Measurements from ENCODE around the gene GOLGA1.
"Not testable (repeated sequence)": the region's sequence is repeated elsewhere in the genome, so short reads cannot be mapped to it uniquely, and the experiment has no call there.

The GOLGA1 gene, protein sequence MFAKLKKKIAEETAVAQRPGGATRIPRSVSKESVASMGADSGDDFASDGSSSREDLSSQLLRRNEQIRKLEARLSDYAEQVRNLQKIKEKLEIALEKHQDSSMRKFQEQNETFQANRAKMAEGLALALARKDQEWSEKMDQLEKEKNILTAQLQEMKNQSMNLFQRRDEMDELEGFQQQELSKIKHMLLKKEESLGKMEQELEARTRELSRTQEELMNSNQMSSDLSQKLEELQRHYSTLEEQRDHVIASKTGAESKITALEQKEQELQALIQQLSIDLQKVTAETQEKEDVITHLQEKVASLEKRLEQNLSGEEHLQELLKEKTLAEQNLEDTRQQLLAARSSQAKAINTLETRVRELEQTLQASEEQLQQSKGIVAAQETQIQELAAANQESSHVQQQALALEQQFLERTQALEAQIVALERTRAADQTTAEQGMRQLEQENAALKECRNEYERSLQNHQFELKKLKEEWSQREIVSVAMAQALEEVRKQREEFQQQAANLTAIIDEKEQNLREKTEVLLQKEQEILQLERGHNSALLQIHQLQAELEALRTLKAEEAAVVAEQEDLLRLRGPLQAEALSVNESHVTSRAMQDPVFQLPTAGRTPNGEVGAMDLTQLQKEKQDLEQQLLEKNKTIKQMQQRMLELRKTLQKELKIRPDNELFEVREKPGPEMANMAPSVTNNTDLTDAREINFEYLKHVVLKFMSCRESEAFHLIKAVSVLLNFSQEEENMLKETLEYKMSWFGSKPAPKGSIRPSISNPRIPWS

DNA sequence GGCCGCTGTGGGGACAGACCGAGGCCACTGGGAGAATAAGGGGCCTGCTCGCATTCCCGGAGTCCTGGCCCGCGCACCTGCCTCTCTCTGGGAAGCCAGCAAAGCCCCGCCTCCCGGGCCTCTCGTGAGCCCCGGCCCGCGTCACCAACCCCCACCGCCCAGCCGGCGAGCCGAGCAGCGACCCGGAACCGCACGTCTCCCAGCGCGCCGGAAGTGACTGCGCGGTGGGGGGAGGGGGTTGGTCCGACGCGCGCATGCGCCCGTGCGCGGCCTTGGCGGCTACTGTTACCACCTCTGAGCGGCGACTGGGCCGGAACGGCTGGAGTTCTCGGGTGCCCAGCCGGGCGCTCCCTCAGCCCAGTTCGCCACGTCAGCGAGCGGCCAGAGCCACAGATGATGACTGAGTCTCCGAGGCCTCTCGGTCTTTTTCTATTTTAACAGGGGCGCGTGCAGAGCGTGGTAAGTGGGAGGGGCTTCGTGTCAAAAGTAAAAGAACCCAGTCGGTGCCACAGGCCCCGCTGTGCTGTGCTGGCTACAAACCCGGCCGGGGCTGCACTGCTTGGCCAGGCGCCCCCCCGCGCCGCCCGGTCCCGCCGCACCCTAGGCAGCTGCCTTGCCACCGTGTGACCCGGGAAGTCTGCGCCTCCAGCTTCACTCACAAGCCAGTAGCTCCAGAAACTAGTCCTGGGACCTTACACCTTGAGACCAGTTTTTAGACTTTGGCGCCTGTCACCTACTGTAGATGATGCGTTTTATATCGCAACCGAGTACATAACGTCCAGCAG lies at the start of gene GOLGA1:
Gene GOLGA1, minus strand, starts transcription at position 190 of the 785 bp plus-strand sequence. CDS start 2,372 bp downstream, outside the sequence.
- peak; percentile 91 for DNase-seq (ENCODE audit: low read depth)

DNA sequence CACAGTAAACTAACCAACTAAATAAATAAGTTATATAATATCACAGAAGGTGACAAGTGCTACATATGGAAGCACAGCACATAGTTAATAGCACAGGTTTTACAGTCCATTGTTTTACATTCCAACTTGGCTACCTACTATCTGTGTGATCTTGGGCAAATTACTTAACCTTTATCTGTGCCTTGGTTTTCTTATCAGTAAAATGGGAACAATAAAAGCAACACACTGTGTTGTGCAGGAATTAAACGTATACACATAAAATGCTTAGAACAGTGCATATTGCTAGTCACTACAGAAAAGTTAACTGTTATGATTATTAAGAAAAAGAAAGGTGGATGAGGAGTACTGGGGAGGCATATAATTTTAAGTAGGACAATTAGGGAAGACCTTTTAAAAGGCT lies 42.8 kb upstream of the GOLGA1 start:
- no peak for DNase-seq (ENCODE audit: low read depth)

DNA sequence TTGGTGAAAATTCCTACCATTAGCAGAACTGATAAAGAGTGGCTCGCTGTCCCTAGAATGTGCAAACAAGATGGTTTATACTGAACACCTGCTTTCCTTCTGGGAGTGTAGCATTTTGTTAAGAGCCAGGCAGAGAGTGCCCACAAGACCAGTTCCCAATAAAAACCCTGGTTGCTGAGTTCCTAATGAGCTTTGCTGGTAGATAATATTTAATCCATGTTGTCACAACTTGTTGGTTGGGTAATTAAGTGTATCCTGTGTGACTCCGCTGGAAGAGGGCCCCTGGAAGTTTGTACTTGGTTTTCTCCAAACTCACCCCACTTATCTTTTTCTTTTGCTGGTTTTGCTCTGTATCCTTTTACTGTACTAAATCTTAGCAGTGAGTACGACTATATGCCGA lies 39.5 kb upstream of the GOLGA1 start:
- no peak for DNase-seq (ENCODE audit: low read depth)

DNA sequence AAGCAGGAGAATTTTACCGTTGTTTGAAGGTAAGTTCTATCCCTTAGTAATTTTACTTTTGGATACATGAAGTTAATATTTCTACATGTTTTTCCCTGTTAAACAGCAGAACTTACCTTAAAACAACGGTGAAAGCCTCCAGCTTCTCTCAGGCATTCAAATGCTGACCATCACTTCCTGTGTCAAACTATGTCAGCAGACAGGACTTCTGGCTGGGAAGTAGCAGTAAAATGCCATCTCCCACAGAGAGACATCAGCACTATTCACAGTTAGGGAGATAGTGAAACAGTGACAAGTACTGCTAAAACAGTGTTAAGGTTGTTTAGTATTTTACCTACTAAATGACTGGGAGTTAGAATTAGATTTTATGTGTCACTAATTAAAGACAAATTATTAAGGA lies 34.2 kb upstream of the GOLGA1 start:
- no peak for DNase-seq (ENCODE audit: low read depth)

DNA sequence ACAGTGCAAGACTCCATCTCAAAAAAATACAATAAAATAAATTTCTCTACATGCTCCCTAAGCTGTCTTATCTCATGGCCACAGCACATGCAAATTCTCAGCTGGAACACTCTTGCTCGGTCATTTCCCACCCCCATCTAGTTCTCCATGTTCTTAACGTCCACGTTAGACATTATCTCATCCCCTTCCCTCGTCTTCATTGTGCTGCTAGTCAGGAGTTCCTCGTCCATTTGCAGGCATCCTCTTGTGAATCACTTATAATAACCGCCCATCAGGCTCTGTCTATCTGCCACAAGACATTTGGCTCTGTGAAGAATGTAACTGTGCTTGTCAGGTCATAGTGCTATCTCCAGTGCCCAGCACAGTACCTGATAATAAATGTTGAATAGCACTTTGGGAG lies 32.9 kb upstream of the GOLGA1 start:
- no peak for DNase-seq (ENCODE audit: low read depth)

DNA sequence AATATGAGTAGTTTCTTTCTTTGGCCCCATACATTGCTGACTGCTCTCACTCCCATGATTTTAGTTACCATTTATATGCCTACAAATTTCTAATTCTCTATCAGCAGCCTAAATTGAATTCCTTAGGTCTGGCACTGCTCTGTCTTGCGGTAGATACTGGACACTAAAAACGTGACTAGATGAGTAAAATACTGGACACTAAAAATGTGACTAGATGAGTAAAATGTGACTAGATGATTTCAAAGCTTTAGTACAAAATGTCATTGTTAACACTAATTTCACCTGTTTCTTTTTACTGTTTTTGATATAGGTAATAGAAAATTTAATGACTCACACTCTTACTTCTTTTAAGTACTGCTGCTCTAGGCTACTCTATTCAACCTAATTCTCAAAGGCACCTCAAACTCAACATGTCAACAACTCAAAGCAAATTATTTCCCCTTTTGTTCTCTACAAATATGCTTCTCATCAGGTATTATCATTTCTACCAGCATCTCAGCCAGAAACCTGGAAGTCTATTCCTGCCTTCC lies 31.4 kb upstream of the GOLGA1 start:
- DNase-seq (ENCODE audit: low read depth): no peak

DNA sequence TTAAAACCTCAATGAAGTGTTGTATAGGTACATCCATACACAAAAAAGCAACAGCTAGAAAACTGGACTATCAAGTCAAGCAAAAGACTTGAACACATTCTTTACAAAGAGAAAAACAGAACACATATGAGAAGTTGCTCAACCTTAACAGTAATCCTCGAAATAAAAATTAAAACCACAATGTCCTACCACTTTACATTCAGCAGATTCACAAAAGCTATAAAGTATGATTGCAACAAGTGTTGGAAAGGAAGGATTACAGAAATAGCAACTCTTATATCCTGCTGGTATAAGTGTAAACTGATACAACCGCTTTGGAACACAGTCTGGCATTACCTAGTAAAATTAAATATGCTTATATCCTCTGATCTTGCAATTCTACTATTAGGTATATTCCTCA lies 28.5 kb upstream of the GOLGA1 start:
- DNase-seq (ENCODE audit: low read depth): no peak

DNA sequence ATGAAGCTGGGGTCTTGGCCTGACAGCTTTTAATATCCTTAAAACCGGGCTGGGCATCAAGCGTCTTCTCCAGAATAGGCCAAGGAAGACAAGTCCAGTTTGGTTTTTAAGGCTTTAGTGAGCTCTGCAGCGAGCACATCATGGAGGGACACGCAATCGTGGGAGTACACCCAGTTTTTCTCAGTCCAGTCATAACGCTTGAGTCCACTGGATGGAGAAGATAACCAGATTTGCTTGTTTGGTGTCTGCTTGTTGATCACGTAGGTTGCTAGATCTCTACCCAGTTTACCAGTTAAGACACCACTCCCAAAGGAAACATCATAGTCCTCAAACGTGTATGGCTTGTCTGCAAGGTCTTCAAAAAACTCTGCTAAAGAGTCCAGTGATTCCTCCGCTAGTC lies 27.4 kb upstream of the GOLGA1 start:
- no peak for DNase-seq (ENCODE audit: low read depth)

DNA sequence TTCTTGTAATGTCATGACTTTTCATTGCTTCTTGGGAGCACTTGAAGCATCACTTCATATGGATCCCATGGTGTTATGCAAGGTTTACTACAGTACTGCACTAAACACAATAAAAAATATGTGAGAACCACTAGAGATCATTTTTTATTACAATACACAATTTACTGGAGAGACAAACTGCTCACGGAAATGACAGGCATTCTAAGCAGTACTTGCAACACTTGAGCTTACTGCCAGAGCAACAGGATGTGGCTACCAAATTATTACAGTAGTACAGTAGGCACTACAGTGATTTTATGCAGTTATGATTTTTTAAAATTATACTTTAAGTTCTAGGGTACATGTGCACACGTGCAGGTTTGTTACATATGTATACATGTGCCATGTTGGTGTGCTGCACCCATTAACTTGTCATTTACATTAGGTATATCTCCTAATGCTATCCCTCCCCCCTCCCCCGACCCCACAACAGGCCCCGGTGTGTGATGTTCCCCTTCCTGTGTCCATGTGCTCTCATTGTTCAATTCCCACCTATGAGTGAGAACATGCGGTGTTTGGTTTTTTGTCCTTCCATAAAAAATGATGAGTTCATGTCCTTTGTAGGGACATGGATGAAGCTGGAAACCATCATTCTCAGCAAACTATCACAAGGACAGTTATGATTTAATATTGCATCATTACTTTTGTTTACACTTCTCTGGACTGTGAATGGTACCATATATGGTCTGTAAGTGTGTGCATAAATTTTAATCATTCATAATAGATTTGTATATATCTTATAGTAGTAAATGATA lies 25.1 kb upstream of the GOLGA1 start:
- DNase-seq (ENCODE audit: low read depth): not testable (repeated sequence)

DNA sequence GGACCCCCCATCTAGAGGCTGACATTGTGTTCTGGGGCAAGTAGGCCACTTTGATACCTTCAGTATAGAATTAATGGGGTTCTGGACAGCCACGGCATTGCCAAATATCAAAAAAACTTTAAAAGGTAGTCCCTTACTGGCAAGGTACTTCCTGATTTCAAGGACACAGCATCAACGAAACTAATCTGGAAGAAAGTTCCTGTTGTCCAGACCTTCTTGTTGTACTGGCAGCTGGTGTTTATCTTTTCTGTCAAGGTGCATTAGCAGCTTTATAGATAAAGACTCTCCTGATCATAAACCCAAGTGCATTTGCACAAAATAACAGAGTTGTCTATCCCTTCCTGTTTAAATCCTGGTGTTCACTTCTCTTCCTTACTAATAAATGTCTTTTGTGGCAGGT lies 23.7 kb upstream of the GOLGA1 start:
- DNase-seq (ENCODE audit: low read depth): no peak

DNA sequence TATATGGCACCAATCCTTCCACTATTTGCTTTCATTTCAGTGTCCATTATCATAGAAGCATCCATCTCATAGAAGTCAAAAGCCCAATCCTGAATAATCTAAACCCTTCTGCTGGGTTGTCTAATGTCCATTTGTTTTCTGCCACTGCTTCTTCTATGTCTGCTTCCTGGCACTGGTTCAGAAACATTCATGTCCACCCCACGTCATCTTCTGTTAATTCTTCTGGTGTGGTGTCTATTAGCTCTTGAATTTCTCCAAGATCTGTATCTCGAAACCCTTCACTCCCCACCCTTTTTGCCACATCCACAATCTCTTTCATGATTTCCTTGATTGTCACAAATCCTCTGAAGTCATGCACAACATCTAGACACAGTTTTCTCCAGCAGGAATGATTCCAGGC lies 23.2 kb upstream of the GOLGA1 start:
- no peak for DNase-seq (ENCODE audit: low read depth)

DNA sequence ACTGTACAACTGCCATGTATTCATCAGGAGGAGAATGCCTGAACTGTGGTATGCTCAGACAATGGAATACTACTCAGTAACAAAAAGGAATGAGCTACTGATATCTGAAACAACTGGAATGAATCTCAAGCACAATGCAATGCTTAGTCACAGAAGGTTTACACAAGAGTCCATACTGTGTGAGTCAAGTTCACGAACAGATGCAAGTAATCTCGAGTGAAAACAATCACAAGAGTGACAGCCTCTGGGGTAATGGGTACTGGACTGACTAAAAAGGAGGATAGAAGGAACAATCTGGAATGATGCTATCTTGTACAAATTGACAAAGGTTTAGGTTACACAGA lies 19.5 kb upstream of the GOLGA1 start:
- no peak for DNase-seq (ENCODE audit: low read depth)

DNA sequence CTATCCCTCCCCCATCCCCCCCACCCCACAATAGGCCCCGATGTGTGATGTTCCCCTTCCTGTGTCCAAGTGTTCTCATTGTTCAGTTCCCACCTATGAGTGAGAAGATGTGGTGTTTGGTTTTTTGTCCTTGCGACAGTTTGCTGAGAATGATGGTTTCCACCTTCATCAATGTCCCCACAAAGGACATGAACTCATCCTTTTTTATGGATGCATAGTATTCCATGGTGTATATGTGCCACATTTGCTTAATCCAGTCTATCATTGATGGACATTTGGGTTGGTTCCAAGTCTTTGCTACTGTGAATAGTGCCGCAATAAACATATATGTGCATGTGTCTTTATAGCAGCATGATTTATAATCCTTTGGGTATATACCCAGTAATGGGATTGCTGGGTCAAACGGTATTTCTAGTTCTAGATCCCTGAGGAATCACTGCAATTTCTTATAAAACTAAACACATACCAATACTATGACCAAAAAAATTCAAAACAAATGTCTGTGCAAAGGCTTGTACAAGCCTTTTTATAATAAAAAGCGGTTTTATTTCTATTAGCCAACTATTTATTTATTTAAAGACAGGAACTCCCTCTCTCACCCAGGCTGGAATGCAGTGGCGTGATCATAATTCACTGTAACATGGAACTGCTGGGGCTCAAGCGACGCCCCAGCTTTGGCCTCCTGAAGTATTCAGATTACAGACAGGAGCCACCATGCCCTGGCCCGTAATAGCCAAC lies 19.0 kb upstream of the GOLGA1 start:
- not testable (repeated sequence) for DNase-seq (ENCODE audit: low read depth)

DNA sequence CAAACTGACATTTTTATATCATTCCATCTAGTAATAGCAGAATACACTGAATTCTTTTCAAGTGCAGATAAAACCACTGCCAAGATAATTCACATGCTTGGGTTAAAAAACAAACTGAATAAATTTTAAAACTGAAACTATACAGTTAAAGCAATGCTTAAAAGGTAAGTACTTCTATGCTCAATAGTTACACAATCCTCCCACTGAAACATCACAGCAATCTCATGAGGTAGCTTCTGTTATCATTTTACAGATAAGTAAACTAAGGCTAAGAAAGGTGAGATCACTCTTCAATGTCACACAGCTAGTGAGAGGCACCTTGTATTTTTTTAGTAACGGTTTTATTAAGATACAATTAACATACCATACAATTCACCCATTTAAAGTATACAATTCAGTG lies 13.4 kb upstream of the GOLGA1 start:
- no peak for DNase-seq (ENCODE audit: low read depth)

DNA sequence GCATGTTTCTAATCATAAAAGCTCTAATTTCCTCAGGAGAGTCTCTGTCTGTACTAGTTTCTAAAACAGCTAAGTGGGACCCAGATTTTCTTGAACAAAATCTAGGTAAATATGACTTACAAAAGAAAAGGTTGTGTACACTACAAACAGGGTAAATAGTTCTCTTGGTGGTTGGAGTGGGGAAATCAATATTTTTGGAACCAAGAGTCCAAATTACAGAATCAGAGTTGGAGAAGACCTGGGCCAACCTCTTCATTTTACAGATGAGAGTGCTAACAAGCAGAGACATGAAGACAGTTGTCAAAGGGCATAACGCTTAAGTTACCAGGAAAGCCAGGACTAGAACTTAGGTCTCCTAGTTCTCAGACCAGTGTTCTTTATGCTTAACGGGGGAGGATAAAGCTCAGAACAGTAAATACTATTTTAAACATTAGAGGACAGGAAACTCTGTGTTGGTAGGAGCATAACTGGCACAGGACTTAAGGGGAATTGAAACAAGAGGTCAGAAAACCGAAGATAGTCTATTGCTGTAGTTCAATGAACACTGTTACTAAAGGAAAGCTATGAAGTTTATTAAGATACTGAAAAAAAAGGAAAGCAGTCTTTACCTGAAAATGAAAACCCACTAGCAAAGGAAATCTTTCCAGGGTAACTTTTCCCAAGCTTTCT lies 9.3 kb upstream of the GOLGA1 start:
- no peak for DNase-seq (ENCODE audit: low read depth)

DNA sequence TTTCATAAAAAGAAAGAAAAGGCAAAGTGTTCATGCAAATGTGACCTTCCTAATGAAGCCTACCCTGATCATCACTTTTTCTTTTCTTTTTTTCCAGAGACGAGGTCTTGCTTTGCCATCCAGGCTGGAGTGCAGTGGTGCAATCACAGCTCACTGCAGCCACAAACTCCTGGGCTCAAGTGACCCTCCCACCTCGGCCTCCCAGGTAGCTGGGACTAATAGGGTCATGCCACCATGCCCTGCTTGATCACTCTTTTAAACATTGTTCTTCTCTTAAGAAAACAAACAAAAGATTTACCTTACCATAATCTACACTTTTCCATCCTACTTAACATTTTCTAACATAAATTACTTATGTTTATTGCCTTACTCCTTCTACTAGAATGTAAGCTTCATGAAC lies 8.5 kb upstream of the GOLGA1 start:
- no peak for DNase-seq (ENCODE audit: low read depth)

DNA sequence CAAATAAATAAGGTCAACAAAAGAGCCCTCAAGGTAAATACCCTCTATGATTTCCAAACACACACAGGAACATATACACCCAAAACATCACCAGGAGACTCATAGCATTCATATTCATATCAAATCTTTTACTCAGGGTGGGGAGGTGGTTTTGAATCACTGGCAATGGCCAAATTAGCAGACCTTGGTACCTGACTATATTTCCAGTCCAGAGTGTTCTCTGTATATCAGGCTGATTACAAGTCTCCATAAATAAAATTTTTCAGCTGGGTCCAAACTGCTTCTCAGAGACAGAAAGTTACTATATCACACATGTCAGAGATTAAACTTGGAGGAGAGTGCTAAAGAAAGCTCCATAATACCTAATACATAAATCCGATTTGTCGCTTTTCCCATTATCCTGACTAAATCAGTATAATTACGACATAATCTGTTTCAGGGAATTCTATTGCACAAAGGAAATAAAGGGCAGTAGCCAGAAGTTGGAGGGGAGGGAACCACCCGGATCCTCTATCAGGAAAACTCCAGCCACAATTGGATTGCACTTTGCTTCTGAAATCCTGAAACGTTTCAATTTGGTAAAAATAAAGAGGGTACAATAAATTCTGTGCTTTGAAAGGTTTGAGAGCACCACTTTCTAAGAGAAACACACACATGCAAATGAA lies 7.0 kb upstream of the GOLGA1 start:
- DNase-seq (ENCODE audit: low read depth): no peak

DNA sequence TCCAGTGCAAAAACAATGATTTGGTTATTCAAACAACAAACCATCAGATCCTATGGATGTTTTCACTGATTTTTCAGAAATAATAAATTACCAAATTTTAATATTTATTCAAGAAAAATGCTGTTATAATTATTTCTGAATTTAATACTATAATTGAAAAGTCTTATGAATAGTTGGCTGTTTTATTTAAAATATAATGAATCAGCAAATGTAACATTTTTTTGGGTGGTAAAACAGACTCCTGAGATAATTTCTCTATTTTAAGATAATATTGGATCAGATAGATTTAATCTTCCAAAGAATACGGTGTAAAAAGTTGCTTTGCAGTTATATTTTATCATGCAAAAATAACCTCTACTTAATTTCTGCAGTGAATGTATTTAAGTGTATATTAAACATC lies 5.3 kb upstream of the GOLGA1 start:
- DNase-seq (ENCODE audit: low read depth): no peak

DNA sequence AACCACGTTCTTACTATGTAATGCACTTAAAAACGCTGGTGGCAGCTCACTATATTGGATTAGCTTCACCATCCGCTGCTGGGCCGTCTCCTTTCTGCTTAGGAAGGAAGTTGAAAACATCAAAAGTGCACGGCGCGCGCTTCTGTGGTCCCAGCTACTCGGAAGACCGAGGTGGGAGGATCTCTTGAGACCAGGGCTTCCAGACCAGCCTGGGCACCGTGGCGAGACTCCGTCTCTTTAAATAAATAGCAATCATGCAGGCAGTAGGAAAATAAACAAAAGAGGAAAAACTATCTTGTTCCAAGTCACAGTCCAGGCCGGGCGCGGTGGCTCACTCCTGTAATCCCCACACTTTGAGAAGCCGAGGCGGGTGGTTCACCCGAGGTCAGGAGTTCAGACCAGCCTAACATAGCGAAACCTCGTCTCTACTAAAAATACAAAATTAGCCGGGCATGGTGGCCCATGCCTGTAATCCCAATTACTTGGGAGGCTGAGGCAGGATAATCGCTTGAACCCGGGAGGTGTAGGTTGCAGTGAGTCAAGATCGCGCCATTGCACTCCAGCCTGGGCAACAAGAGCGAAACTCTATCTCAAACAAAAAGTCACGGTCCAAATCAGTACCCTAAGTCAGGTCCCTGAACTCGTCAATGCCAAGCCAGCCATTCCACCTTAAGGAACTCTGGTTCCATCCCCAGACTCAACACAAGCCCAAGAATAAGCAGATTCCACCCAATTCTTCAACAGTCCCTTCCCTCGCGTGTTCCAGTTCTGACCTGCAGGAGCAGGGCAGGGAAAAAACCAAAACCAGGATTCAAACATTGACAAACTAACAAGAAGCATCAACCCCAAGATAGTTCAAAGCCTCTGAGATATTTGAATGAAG lies 1.0 kb upstream of the GOLGA1 start:
- peak; percentile 44 for DNase-seq (ENCODE audit: low read depth)
